ENCODE data around the gene IL27RA.

- TF ChIP-seq ZBTB7A (IDR thresholded peaks at IDR 0.05; ENCODE audit: low read depth): no peak
- TF ChIP-seq TEAD4 (IDR thresholded peaks at IDR 0.05): no peak
Observed at GRCh38 chr19:14054099-14054498, 22.5 kb downstream of the IL27RA start.
